ENCODE data around the gene DOCK2.
"Not testable (repeated sequence)": the region's sequence is repeated elsewhere in the genome, so short reads cannot be mapped to it uniquely, and the experiment has no call there.

Gene DOCK2

GRCh38 chr5:169944115-169944514 is 307.0 kb downstream of the DOCK2 start:
- DNase-seq (ENCODE audit: low read depth): no peak

GRCh38 chr5:169944922-169945680 is 308.0 kb downstream of the DOCK2 start:
- DNase-seq (ENCODE audit: low read depth): no peak

DNA sequence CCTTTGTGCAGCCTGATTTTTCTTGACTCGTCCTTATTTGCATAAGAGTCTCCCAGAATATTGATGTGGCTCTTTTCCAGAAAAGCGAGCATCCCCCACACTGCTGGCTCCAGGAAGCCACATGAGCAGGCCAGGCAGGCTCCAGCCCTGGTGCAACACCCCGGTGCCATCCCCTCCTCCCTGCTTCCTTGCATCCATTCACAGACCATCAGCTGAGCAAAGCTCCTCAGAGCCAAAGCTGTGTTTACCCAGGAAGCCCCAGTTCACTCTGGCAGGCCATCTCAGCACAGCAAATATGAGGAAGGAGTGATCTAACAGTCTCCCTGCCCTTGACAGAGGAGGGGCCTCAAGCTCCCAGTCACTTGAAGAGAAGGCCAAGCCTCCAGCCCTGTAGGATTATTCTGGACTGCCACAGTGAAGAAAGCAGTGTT is 308.8 kb downstream of the DOCK2 start:
- peak; percentile 89 for DNase-seq (ENCODE audit: low read depth)

GRCh38 chr5:169946743-169947295 is 309.7 kb downstream of the DOCK2 start:
- DNase-seq (ENCODE audit: low read depth): no peak

DNA sequence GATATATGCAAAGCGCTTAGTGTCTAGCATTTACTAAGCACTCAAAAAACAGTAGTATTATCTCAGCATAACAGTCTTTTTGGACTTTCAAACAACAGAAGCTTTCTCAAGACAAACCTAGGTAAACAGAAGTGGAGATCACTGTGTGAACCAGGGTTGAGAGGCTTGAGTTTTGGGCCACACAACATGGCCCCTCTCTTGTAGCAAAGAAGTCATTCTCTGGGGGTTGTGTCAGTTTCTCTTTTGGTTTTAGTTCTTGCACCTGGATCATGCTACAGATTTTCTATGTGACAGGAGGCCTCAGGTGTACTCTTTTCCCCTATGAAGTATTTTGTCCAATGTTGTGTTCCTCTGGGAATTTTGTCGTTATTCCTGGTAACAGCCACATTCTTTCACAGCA is 313.3 kb downstream of the DOCK2 start:
- DNase-seq (ENCODE audit: low read depth): no peak

- not testable (repeated sequence) for DNase-seq (ENCODE audit: low read depth)
Measured at GRCh38 chr5:169953196-169953595, 316.1 kb downstream of the DOCK2 start.

DNA sequence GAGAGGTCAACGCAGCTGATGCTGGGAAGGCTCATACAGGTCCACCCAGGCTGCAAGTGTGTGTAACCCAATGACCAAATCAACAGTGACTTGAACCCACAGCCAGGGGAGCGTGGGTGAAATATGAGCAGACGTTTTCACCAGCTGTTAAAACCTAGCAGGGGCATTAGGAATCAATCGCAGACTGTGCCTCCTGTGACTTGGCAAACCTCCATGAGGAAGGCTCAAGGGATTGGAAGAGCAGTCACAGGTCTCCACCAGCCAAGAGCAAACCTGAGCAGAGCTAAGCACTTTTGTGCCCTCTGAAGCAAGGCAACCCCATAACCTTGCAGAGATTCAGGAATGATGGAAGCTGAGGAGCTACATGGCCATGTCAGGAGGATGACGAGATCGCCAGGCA is 317.7 kb downstream of the DOCK2 start:
- DNase-seq (ENCODE audit: low read depth): no peak

- no peak for DNase-seq (ENCODE audit: low read depth)
Measured at GRCh38 chr5:169956126-169956525, 319.1 kb downstream of the DOCK2 start.

- DNase-seq (ENCODE audit: low read depth): no peak
Measured at GRCh38 chr5:169956756-169957155, 319.7 kb downstream of the DOCK2 start.

DNA sequence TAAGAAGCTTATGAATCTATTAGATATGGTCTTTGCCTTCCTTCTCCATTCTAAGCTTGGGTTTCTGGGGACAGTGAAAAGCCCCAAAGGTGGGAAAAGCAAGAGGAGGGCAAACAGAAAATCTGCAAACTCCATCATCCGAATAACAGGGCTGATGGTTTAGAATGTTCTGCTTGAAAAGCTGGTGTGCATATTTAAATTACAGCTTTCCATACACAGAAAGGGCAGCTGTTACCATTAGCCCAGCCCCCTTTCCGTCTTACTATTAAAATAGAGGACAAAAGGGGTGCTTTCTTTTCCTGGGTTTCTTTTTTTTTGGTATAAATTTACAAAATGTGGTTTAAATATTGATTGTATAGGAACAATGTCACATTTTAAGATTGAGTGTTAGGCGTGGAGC is 321.2 kb downstream of the DOCK2 start:
- no peak for DNase-seq (ENCODE audit: low read depth)

DNA sequence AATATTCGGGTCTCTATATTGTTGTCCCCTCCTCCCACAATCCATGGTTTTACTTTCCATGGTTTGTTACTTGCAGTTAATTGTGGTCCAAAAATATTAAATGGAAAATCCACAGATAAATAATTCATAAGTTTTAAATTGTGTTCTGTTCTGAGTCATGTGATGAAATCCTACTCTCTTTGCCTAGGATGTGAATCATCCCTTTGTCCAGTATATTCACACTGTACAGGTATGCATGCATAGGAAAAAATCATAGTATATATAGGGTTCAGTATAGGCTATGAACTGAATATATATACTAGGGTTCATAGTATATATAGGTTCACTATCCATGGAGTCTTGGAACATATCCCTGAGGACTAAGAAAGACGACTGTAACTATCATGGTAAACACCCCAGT is 323.6 kb downstream of the DOCK2 start:
- DNase-seq (ENCODE audit: low read depth): no peak

GRCh38 chr5:169964246-169964645 is 327.2 kb downstream of the DOCK2 start:
- no peak for DNase-seq (ENCODE audit: low read depth)

GRCh38 chr5:169970339-169970738 is 333.3 kb downstream of the DOCK2 start:
- DNase-seq (ENCODE audit: low read depth): no peak

GRCh38 chr5:169970911-169971765 is 334.1 kb downstream of the DOCK2 start:
- peak; percentile 53 for DNase-seq (ENCODE audit: low read depth)

DNA sequence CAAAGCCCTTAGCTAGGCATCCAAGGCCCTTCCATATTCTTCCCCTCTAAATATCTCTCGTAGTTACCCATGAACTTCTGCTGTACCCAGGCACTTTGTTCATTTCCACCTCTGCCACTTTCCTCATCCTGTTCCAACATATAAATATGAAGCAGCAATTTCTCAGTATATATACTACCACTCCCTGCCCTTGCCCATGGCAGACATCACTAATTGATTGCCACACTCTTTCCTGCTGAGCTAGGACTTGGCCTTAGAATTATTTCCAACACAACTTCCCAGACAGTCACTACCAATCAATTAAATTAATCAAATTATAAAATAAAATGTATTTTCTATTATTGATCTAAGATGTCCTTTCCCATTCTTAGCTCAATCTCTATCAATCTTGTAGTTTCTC is 334.7 kb downstream of the DOCK2 start:
- DNase-seq (ENCODE audit: low read depth): no peak

DNA sequence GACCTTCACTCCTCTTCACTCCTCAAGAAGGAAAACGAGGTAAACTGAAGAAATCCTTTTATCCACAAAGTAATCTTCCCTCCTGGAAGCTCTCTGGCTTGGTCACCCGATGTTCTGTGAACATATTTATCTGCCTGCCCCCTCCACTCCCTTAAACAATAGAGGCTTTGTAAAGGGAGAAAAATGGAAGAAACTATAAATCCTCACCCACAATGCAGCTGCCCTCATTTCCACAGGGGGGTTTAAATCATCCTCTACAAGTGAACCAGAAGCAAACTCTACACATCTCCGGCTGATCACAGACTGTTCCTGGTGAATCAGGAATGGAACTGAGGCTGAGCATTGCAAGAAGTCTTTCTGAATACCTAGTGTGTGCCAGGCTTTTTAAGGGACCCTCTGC is 336.0 kb downstream of the DOCK2 start:
- no peak for DNase-seq (ENCODE audit: low read depth)

DNA sequence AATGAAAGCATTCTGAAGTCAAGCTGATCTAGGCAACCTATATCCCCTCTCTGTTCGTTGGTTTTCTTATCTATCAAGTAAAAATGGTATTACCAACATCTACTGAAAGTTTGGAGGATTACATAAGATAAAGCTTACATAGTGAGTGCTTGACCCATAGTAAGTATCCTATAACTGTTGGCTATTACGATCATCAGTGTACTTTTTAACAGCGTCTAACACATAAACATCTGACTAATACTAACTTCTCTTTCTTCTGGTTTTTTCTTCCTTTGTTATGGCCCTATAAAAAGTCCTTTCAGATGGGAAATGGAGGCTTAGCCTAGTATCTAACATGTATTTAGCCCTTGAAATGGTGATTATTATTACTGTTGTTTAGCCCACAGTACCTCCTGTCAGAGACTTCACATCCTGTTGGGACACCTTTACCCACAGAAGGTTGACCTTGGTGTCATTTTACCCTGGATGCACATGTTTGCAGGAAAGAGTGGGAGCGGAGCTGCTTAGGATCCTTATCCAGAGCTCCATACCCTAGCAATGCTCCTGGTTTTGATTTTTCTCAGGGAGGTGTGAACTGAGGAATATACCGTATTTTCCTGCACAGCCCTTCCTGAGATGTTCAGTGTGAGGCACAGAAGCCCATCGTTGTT is 337.2 kb downstream of the DOCK2 start:
- no peak for DNase-seq (ENCODE audit: low read depth)

DNA sequence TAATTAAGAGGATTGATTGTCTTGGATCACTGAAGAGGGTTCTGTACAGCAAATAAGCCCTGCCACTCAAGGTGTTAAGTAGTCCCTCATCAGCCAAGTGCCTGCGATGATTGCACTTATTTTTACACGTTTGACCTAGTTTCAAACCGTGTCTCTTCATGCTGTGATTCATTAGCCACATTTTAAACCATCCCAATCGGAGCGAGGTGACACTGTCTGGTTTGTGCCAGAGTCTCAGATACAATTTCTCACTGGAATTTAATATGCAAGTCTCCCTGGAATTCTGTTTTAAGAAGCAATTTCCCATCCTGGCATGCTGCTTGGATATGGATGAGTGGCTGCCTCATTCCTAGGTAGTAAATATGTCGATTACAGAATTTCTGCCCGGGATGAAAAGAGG is 341.6 kb downstream of the DOCK2 start:
- no peak for DNase-seq (ENCODE audit: low read depth)

DNA sequence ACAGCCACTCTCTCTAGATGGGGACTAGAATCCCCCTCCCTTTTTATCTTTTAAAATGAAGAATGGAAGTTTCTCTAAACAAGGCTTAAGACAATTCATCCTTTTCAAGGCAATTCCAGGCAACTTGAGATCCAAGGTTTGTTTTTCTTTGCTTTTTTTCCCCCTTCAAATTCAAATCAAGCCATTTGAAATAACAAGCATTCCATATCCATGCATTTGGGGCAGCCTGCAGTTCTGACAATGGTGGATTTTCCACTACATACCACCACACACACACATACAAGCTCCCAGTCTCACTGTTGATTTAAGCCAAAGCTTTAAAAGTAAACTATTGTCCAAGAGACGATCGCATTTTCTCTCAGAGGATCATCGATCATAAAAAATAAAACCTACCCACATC is 342.8 kb downstream of the DOCK2 start:
- no peak for DNase-seq (ENCODE audit: low read depth)

- DNase-seq (ENCODE audit: low read depth): peak; percentile 83
Measured at GRCh38 chr5:169980418-169981053, 343.5 kb downstream of the DOCK2 start, which contains the start of gene INSYN2B. Gene INSYN2B (minus strand): TSS chr5:169980495. CDS start chr5:169883898, 96,597 bp downstream.

- no peak for DNase-seq (ENCODE audit: low read depth)
Measured at GRCh38 chr5:169988206-169988605, 351.1 kb downstream of the DOCK2 start.

DNA sequence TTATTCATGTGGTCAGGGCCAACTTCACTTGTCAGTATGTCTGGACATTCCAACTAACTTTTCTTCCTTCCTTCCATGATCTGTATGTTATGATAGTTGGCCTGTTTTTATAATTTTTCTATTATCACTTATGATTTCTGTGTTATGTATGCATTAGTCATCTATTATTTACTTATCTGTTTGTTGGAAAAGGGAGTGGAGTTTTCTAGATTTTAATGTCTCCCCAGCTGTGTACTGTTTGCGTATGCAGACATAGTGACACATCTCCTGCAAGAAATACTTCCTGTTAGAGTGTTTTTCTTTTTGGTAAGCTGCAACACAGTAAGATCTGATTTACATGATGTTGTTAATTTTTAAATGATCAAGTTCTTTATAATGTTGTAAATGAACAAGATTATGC is 351.9 kb downstream of the DOCK2 start:
- DNase-seq (ENCODE audit: low read depth): no peak

Data from GM04504 (cell line).